GM12873 (cell line): Measurements from ENCODE around the gene ELOVL6.

Experiments used
- CTCF ChIP-seq: IDR thresholded peaks from 2 replicates; pipeline ENCODE4 v1.5.1; 2012; ENCODE audit warnings: low read depth, mild to moderate bottlenecking, moderate library complexity, low read length, control low read depth; ENCODE audit not compliant: insufficient read depth; ENCODE audit errors: missing control alignments

Gene ELOVL6

DNA sequence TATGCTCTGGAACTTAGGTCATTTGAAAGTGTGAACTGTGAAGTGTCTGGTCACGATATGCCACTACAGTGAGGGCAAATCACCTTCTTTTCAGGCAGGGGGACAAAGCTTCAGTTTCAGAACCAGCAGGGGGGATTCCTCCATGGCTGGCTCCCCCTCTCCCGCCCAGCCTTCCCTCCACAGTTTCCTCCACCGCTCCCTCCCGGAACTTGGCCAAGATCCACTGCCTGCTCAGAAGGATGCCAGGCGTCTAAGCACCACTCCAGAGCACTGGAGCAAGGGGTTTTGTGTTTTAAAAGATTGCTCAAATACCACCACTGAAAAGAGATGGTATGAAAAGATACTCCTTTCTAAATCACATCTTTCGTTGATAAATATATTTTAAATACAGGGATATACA lies 126.9 kb downstream of the ELOVL6 start:
- TF ChIP-seq CTCF: no peak

GRCh38 chr4:110068248-110068647 lies 130.2 kb downstream of the ELOVL6 start:
- no peak for TF ChIP-seq CTCF

DNA sequence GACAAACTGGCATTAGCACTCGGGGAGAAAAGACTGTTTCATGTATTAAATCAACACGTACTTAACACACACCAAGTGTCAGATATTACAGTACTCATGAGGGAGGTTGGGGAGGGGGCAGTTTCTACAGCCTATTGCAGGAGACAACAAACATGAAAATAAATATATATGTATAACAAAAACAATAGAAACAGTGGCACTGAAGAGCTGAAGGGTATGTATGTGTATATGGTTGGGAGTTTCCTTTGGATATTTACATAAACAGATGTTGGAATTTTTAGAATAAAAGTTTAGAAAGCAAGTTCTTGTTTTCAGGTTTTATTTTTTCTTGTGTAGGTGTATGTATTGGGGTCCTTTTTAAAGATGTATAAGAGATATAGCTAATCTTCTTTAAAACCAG lies 133.5 kb downstream of the ELOVL6 start:
- no peak for TF ChIP-seq CTCF

- no peak for TF ChIP-seq CTCF
Measured at GRCh38 chr4:110064295-110064694, 134.1 kb downstream of the ELOVL6 start.

DNA sequence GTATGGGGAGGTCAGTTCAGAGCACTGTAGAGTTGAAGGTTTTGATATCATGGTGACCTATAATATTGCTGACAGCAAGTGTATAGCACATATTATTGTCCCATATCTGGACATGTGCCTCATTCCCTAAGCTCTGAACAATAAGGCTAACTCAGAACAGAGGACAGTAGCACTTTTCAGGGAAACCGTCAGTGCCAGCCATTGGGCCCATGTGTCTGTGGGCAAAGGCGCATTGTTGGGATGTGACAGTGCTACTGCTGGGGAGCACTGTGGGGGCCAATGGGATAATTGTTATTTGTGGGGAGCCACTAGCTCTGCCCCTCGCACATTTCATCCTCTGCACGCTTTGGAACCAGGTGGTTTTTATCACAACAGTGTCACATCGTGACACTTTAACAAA lies 136.2 kb downstream of the ELOVL6 start:
- no peak for TF ChIP-seq CTCF

GRCh38 chr4:110061076-110061475 lies 137.3 kb downstream of the ELOVL6 start:
- no peak for TF ChIP-seq CTCF

DNA sequence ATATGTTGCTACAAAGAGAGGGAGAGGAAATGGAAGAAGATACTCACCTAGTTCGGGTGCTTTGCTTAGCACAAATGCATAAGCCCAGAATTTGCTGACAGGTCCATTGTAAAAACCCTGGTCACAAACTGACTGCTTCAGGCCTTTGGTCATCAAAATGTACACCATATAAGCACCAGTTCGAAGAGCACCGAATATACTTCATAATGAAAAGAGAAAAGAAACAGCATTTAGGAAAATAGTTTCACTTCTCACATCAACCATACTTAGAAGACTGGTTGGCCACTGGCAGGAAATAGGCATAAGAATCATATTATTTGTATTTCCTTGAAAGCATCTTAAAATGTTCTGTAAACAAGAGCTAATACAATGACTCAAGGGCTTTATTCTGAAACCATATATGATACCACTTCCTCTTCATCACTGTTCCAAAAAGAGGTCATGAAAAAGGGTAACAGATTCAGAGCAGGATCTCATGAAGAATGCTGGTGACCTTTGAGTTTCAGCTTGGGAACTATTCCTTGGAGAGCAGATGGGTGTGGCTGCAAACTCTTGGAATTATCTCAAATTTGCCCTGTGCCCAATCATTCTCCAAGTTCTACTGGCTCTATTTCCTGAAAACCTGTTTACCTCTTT lies 138.7 kb downstream of the ELOVL6 start:
- TF ChIP-seq CTCF: no peak
